ENCODE measurements around the gene GMFB.

GRCh38 chr14:54453252-54453651 is 35.5 kb downstream of the GMFB start:
- no peak for TF ChIP-seq EZH2phosphoT487 (IDR thresholded peaks at IDR 0.05; ENCODE audit: insufficient read depth, low read depth)
- no peak for TF ChIP-seq EZH2 (IDR thresholded peaks at IDR 0.05; ENCODE audit: insufficient read depth, poor library complexity, severe bottlenecking)
